H1 (cell line): ENCODE results near the gene SLC1A4. TPM values are rescaled to one million over a fixed set of nuclear protein-coding genes. Genes with fewer than 3 reads are reported as not detected.

Experiments
- CTCF ChIA-PET: fragments of 300-600 bp; sonication (Branson Sonifier 250); formaldehyde crosslinking; loops from one replicate; lab custom pipeline; 2021; ENCODE audit not compliant: partially characterized antibody; lab: Charles Lee
- POLR2A ChIA-PET: fragments of 300-600 bp; sonication (Branson Sonifier 250); formaldehyde crosslinking; loops from one replicate; lab custom pipeline; 2021; ENCODE audit warnings: inconsistent platforms; ENCODE audit not compliant: partially characterized antibody; lab: Charles Lee
- DNase-seq, 2 experiments: peaks; one replicate each; pipeline versions ENCODE4 v3.0.0 to v3.0.0-alpha.2; 2010 to 2022; ENCODE audit warnings: low spot score in 2 of 2, low read depth in 1 of 2, mixed read lengths in 1 of 2
- FAIRE-seq: peaks from 2 replicates; lab custom pipeline; 2011; peaks lifted over from hg19 to GRCh38; lab: Jason Lieb, UNC
- H2AFZ ChIP-seq: 2 replicates; pipeline ENCODE4 v1.8.1; 2012; ENCODE audit warnings: low read length, inconsistent platforms
- H2AK5ac ChIP-seq: 2 replicates; pipeline ENCODE4 v1.6.1; 2013; ENCODE audit warnings: low read depth, low read length
- H2BK120ac ChIP-seq: replicated peaks from 2 replicates; pipeline ENCODE3; 2013; ENCODE audit warnings: low read depth, low read length, inconsistent platforms
- H2BK12ac ChIP-seq: 2 replicates; pipeline ENCODE4 v1.6.1; 2013; ENCODE audit warnings: low read depth, low read length
- H2BK15ac ChIP-seq: 2 replicates; pipeline ENCODE4 v1.6.1; 2013; ENCODE audit warnings: low read length
- H2BK20ac ChIP-seq: 2 replicates; pipeline ENCODE4 v1.6.1; 2013; ENCODE audit warnings: low read length
- H2BK5ac ChIP-seq: 2 replicates; pipeline ENCODE4 v1.6.1; 2013; ENCODE audit warnings: low read depth, low read length
- H3K14ac ChIP-seq: 2 replicates; pipeline ENCODE4 v1.6.1; 2013; ENCODE audit warnings: inconsistent platforms; ENCODE audit not compliant: insufficient read length
- H3K18ac ChIP-seq: 2 replicates; pipeline ENCODE4 v1.6.1; 2013; ENCODE audit warnings: low read length; ENCODE audit errors: extremely low read depth
- H3K23ac ChIP-seq: 2 replicates; pipeline ENCODE4 v1.6.1; 2013; ENCODE audit warnings: inconsistent platforms; ENCODE audit not compliant: insufficient read length
- H3K23me2 ChIP-seq: 2 replicates; pipeline ENCODE4 v1.6.1; 2013; ENCODE audit warnings: low read depth, low read length
- H3K27ac ChIP-seq: 2 replicates; pipeline ENCODE4 v1.6.1; 2011; ENCODE audit warnings: low read depth, low read length, inconsistent platforms
- H3K27me3 ChIP-seq, 4 experiments: replicated peaks in 1 of 4; 1 replicate in 1 of 4; 2 replicates in 3 of 4; pipeline versions ENCODE4 v1.6.1 to v1.8.1; 2011 to 2013; ENCODE audit warnings: low read length in 3 of 4, mild to moderate bottlenecking in 3 of 4, inconsistent platforms in 2 of 4, mixed read lengths in 2 of 4, moderate library complexity in 1 of 4; ENCODE audit not compliant: control insufficient read depth in 3 of 4, insufficient read depth in 3 of 4; ENCODE audit errors: extremely low read depth in 1 of 4
- H3K36me3 ChIP-seq, 4 experiments: 2 replicates each; pipeline versions ENCODE4 v1.6.1 to v1.8.1; 2011 to 2013; ENCODE audit warnings: mild to moderate bottlenecking in 4 of 4, low read length in 3 of 4, moderate library complexity in 2 of 4, control low read depth in 1 of 4, inconsistent platforms in 1 of 4; ENCODE audit not compliant: insufficient read depth in 4 of 4, control insufficient read depth in 2 of 4
- H3K4ac ChIP-seq: replicated peaks from 2 replicates; pipeline ENCODE3; 2013; ENCODE audit warnings: low read length, low read depth, mixed read lengths, inconsistent platforms; ENCODE audit not compliant: insufficient read length
- H3K4me1 ChIP-seq, 4 experiments: replicated peaks in 1 of 4; 1 replicate in 1 of 4; 2 replicates in 3 of 4; pipeline versions ENCODE4 v1.6.1 to v1.8.1; 2011 to 2013; ENCODE audit warnings: low read length in 3 of 4, inconsistent platforms in 2 of 4, mixed read lengths in 1 of 4; ENCODE audit not compliant: insufficient read depth in 4 of 4, control insufficient read depth in 3 of 4
- H3K4me2 ChIP-seq, 2 experiments: 2 replicates each; pipeline versions ENCODE4 v1.6.1 to v1.8.1; 2011 to 2013; ENCODE audit warnings: low read depth in 2 of 2, low read length in 2 of 2, control low read depth in 1 of 2, inconsistent platforms in 1 of 2, mild to moderate bottlenecking in 1 of 2; ENCODE audit not compliant: insufficient read depth in 1 of 2
- H3K4me3 ChIP-seq, 4 experiments: fragments of 200-600, 300-600 bp in 1 of 4; sonication (generic), shearing (Covaris generic), sonication (Bioruptor Twin) in 1 of 4; 2 replicates each; pipeline versions ENCODE4 v1.5.1 to v1.8.1; 2011 to 2016; ENCODE audit warnings: low read length in 4 of 4, low read depth in 3 of 4, control low read depth in 2 of 4, inconsistent platforms in 2 of 4, mild to moderate bottlenecking in 2 of 4, mixed read lengths in 1 of 4, moderate library complexity in 1 of 4; ENCODE audit not compliant: insufficient read depth in 2 of 4; ENCODE audit errors: extremely low read depth in 1 of 4
- H3K56ac ChIP-seq: replicated peaks from 2 replicates; pipeline ENCODE3; 2013; ENCODE audit warnings: low read depth, mild to moderate bottlenecking, mixed read lengths, low read length, inconsistent platforms; ENCODE audit not compliant: insufficient read length
- H3K79me1 ChIP-seq: 2 replicates; pipeline ENCODE4 v1.6.1; 2013; ENCODE audit warnings: low read depth, low read length, control low read depth
- H3K79me2 ChIP-seq, 2 experiments: 2 replicates each; pipeline versions ENCODE4 v1.6.1 to v1.8.1; 2012 to 2013; ENCODE audit warnings: low read length in 2 of 2, mild to moderate bottlenecking in 2 of 2, inconsistent platforms in 1 of 2; ENCODE audit not compliant: insufficient read depth in 2 of 2, control insufficient read depth in 1 of 2
- H3K9ac ChIP-seq, 4 experiments: replicated peaks in 1 of 4; 1 replicate in 1 of 4; 2 replicates in 3 of 4; pipeline versions ENCODE4 v1.6.1 to v1.8.1; 2011 to 2013; ENCODE audit warnings: low read depth in 3 of 4, low read length in 3 of 4, control low read depth in 2 of 4, mild to moderate bottlenecking in 2 of 4, moderate library complexity in 2 of 4, inconsistent platforms in 1 of 4; ENCODE audit errors: extremely low read depth in 1 of 4
- H3K9me3 ChIP-seq, 2 experiments: 2 replicates each; pipeline versions ENCODE4 v1.6.1 to v1.8.1; 2012 to 2013; ENCODE audit warnings: mild to moderate bottlenecking in 2 of 2, moderate library complexity in 2 of 2, control low read depth in 1 of 2, inconsistent platforms in 1 of 2, low read depth in 1 of 2, low read length in 1 of 2, mixed read lengths in 1 of 2; ENCODE audit not compliant: insufficient read depth in 2 of 2
- H4K20me1 ChIP-seq, 2 experiments: replicated peaks in 1 of 2; 2 replicates each; pipeline versions ENCODE3 to v1.8.1; 2011 to 2013; ENCODE audit warnings: inconsistent platforms in 2 of 2, low read length in 2 of 2, mild to moderate bottlenecking in 1 of 2; ENCODE audit not compliant: insufficient read depth in 2 of 2, control insufficient read depth in 1 of 2
- H4K5ac ChIP-seq: 2 replicates; pipeline ENCODE4 v1.6.1; 2013; ENCODE audit warnings: low read length, low read depth, mixed read lengths, inconsistent platforms; ENCODE audit not compliant: insufficient read length
- H4K8ac ChIP-seq: 2 replicates; pipeline ENCODE4 v1.8.0; 2013; ENCODE audit warnings: mild to moderate bottlenecking, moderate library complexity, low read length, inconsistent platforms; ENCODE audit not compliant: insufficient read depth; ENCODE audit errors: extremely low read depth
- H4K91ac ChIP-seq: replicated peaks from 2 replicates; pipeline ENCODE3; 2013; ENCODE audit warnings: low read length, mixed read lengths, inconsistent platforms; ENCODE audit not compliant: insufficient read length
- CEBPB ChIP-seq: IDR thresholded peaks from 2 replicates; pipeline ENCODE4 v1.6.1; 2012; ENCODE audit warnings: low read depth, low read length
- CREB1 ChIP-seq: IDR thresholded peaks from 2 replicates; pipeline ENCODE4 v1.6.1; 2012; ENCODE audit warnings: inconsistent platforms
- TEAD4 ChIP-seq: IDR thresholded peaks from 2 replicates; pipeline ENCODE4 v1.6.1; 2012; ENCODE audit warnings: low read depth, low read length, inconsistent platforms, mixed read lengths
- WGBS, 2 experiments: shearing (Covaris generic) in 1 of 2; methylation state at CpG; one replicate each; pipeline versions ENCODE4 v1.1.6 to v1.1.7; 2013 to 2015; ENCODE audit warnings: low lambda C conversion rate in 2 of 2, mixed read lengths in 2 of 2, inconsistent platforms in 1 of 2, low coverage in 1 of 2, missing lambda C conversion rate in 1 of 2; ENCODE audit not compliant: insufficient replicate concordance in 2 of 2, insufficient coverage in 1 of 2, insufficient read length in 1 of 2; ENCODE audit errors: extremely low coverage in 1 of 2, missing lambda C conversion rate in 1 of 2; 5-methylcytosine and 5-hydroxymethylcytosine counted together
- polyA plus RNA-seq, 7 experiments: library from polyadenylated mRNA; depleted of rRNA in 3 of 7; stranded (reverse) in 5 of 7; unstranded in 2 of 7; fragments of >200 nt in 5 of 7; fragments of 200-250 nt in 2 of 7; gene quantifications; 1 replicate in 5 of 7; 2 replicates in 1 of 7; 4 replicates in 1 of 7; pipeline versions ENCODE4 v1.2.1 to v1.2.3, GENCODE V29; 2011 to 2013; ENCODE audit warnings: missing spikeins in 2 of 7, mixed read lengths in 2 of 7
- total RNA-seq: library from RNA; stranded (reverse); fragmentation: NEBNext Ultra II Directional; extraction: Animal tissue kit (Norgen Biotek cat#: 25700); gene quantifications from 2 replicates; pipeline ENCODE4 v1.2.1, GENCODE V29; 2021

SLC1A4 gene
- total and polyA plus RNA-seq, 2 of the 8 experiments (the other 6 are each of a cell fraction or from before 2014, with no cell fraction given), result 0.44 to 0.86 TPM

- no peaks in the 10 kb centered on the region for H3K79me1 ChIP-seq
- H3K4me2 ChIP-seq, result no peak overlapping the region
- no peak overlapping the region for H4K91ac ChIP-seq
- H4K5ac ChIP-seq, result no peak overlapping the region
- no peak overlapping the region for H3K4ac ChIP-seq
- no peak overlapping the region for H2BK120ac ChIP-seq
- no peak overlapping the region for H3K9ac ChIP-seq
- no peaks in the 10 kb centered on the region for H3K36me3 ChIP-seq
- H3K27me3 ChIP-seq, result no peaks in the 10 kb centered on the region
- no peak overlapping the region for H2AFZ ChIP-seq
- no peaks in the 10 kb centered on the region for H3K9me3 ChIP-seq
- H3K18ac ChIP-seq, result no peak overlapping the region
- no peak overlapping the region for H3K23ac ChIP-seq
- FAIRE-seq, result no peak
- WGBS, 2 experiments, result 90% methylated on average over 3 of the region's 3 CpGs; no CpG with 5 or more reads in 1 of the 2 experiments
- no peak overlapping the region for H4K8ac ChIP-seq
- H2BK15ac ChIP-seq, result no peak overlapping the region
- ChIA-PET CTCF (interaction anchor here (0.9 to 1.3 kb wide), 2 partner anchors 11 to 18 kb away, joined by 3 to 4 read pairs; no protein-coding TSS in a partner anchor), POLR2A (interaction anchor here (2.5 kb wide), 1 partner anchor 10 kb away, joined by 9 read pairs; no protein-coding TSS in a partner anchor)
- no peak overlapping the region for H2BK5ac ChIP-seq
- DNase-seq, result no peak
- no peak overlapping the region for H2BK20ac ChIP-seq
- H3K4me3 ChIP-seq, result no peak overlapping the region
- no peak overlapping the region for H3K14ac ChIP-seq
- no peak overlapping the region for H2BK12ac ChIP-seq
- H3K23me2 ChIP-seq, result no peaks in the 10 kb centered on the region
- no peaks in the 10 kb centered on the region for H4K20me1 ChIP-seq
- H3K4me1 ChIP-seq, result peaks cover 0 to 5% (median 0%) of the 10 kb centered on the region in 4 experiments; a peak in 1 of 7 replicates
- no peak overlapping the region for H3K56ac ChIP-seq
- H2AK5ac ChIP-seq, result no peak overlapping the region
- no peak overlapping the region for H3K27ac ChIP-seq
- no peaks in the 10 kb centered on the region for H3K79me2 ChIP-seq
- no peak for TF ChIP-seq CREB1
- no peak for TF ChIP-seq TEAD4
- no peak for TF ChIP-seq CEBPB
Measured at GRCh38 chr2:65000644-65001043, 11.4 kb downstream of the SLC1A4 start.
